Liver (tissue), 9 donors: ENCODE results near the gene NAALADL1. TPM values are rescaled to one million over a fixed set of nuclear protein-coding genes. Genes with fewer than 3 reads are reported as not detected.

Source experiments
- DNase-seq: peaks from one replicate; pipeline ENCODE4 v3.0.0-alpha.2; 2017; ENCODE audit warnings: low spot score
- H3K27ac ChIP-seq, 2 donors: one replicate each; pipeline ENCODE4 v1.7.0; 2013; ENCODE audit warnings: inconsistent platforms in 2 of 2, low read length in 2 of 2, control low read depth in 1 of 2, low read depth in 1 of 2, mild to moderate bottlenecking in 1 of 2
- H3K27me3 ChIP-seq, 4 donors: one replicate each; pipeline versions ENCODE4 v1.6.1 to v1.7.0; 2013; ENCODE audit warnings: low read length in 3 of 4, inconsistent platforms in 1 of 4, mild to moderate bottlenecking in 1 of 4, moderate library complexity in 1 of 4; ENCODE audit not compliant: control insufficient read depth in 4 of 4, insufficient read depth in 4 of 4
- H3K36me3 ChIP-seq, 4 donors: one replicate each; pipeline versions ENCODE4 v1.6.1 to v1.7.0; 2013; ENCODE audit warnings: low read length in 3 of 4, mild to moderate bottlenecking in 3 of 4, low read depth in 1 of 4, moderate library complexity in 1 of 4; ENCODE audit not compliant: control insufficient read depth in 4 of 4, insufficient read depth in 3 of 4
- H3K4me1 ChIP-seq, 4 donors: one replicate each; pipeline versions ENCODE4 v1.6.1 to v1.7.0; 2013; ENCODE audit warnings: low read length in 3 of 4, mild to moderate bottlenecking in 3 of 4, moderate library complexity in 1 of 4; ENCODE audit not compliant: control insufficient read depth in 4 of 4, insufficient read depth in 4 of 4
- H3K4me3 ChIP-seq, 3 donors: one replicate each; pipeline versions ENCODE4 v1.6.1 to v1.7.0; 2013; ENCODE audit warnings: low read length in 3 of 3, control low read depth in 1 of 3, low read depth in 1 of 3, mild to moderate bottlenecking in 1 of 3
- H3K9ac ChIP-seq, 2 donors: one replicate each; pipeline ENCODE4 v1.7.0; 2013; ENCODE audit warnings: low read length in 2 of 2, mild to moderate bottlenecking in 2 of 2, moderate library complexity in 2 of 2, control low read depth in 1 of 2, low read depth in 1 of 2
- H3K9me3 ChIP-seq, 4 donors: one replicate each; pipeline versions ENCODE4 v1.6.1 to v1.7.0; 2013; ENCODE audit warnings: low read length in 3 of 4; ENCODE audit not compliant: control insufficient read depth in 4 of 4
- ATF3 ChIP-seq: IDR thresholded peaks from 2 replicates; pipeline ENCODE4 v1.6.1; 2016; ENCODE audit warnings: antibody characterized with exemption
- CTCF ChIP-seq: fragments of 150-350 bp; IDR thresholded peaks from 2 replicates; pipeline ENCODE4 v1.5.1; 2017; ENCODE audit warnings: improper control_type of control experiment, low read depth, low read length; ENCODE audit not compliant: missing input control
- FOXA1 ChIP-seq: IDR thresholded peaks from 2 replicates; pipeline ENCODE4 v1.6.1; 2016; ENCODE audit warnings: antibody characterized with exemption
- GABPA ChIP-seq, 2 donors: IDR thresholded peaks in 1 of 2; conservative IDR thresholded peaks in 1 of 2; 2 replicates each; pipeline ENCODE4 v1.6.1; 2016; ENCODE audit warnings: antibody characterized with exemption in 2 of 2, mild to moderate bottlenecking in 1 of 2, moderate library complexity in 1 of 2
- HNF4A ChIP-seq, 2 donors: conservative IDR thresholded peaks; 2 replicates each; pipeline ENCODE4 v1.6.1; 2016; ENCODE audit warnings: antibody characterized with exemption in 2 of 2, mild to moderate bottlenecking in 2 of 2
- JUND ChIP-seq, 2 donors: IDR thresholded peaks; 2 replicates each; pipeline ENCODE4 v1.6.1; 2016; ENCODE audit warnings: antibody characterized with exemption in 2 of 2
- MAX ChIP-seq: IDR thresholded peaks from 2 replicates; pipeline ENCODE4 v1.6.1; 2016; ENCODE audit warnings: antibody characterized with exemption
- NR2F2 ChIP-seq: IDR thresholded peaks from 2 replicates; pipeline ENCODE4 v1.6.1; 2016; ENCODE audit warnings: antibody characterized with exemption
- RAD21 ChIP-seq, 2 donors: IDR thresholded peaks; 2 replicates each; pipeline ENCODE4 v1.6.1; 2016; ENCODE audit warnings: antibody characterized with exemption in 2 of 2, mild to moderate bottlenecking in 2 of 2
- REST ChIP-seq: IDR thresholded peaks from 2 replicates; pipeline ENCODE4 v1.6.1; 2016; ENCODE audit warnings: antibody characterized with exemption, mild to moderate bottlenecking
- RXRA ChIP-seq, 2 donors: IDR thresholded peaks; 2 replicates each; pipeline ENCODE4 v1.6.1; 2017 to 2018; ENCODE audit warnings: antibody characterized with exemption in 2 of 2, mild to moderate bottlenecking in 1 of 2
- SP1 ChIP-seq: IDR thresholded peaks from 2 replicates; pipeline ENCODE4 v1.6.1; 2018; ENCODE audit warnings: antibody characterized with exemption, mild to moderate bottlenecking
- TAF1 ChIP-seq: conservative IDR thresholded peaks from 2 replicates; pipeline ENCODE4 v1.6.1; 2016; ENCODE audit warnings: antibody characterized with exemption, mild to moderate bottlenecking
- ZBTB33 ChIP-seq: IDR thresholded peaks from 2 replicates; pipeline ENCODE4 v1.6.1; 2016; ENCODE audit warnings: antibody characterized with exemption
- WGBS: extraction: QIAGEN DNeasy Blood & Tissue Kit; methylation state at CpG from one replicate; pipeline ENCODE4 v1.1.7; 2013; 5-methylcytosine and 5-hydroxymethylcytosine counted together
- polyA plus RNA-seq, 2 donors: library from polyadenylated mRNA; stranded (reverse) in 1 of 2; unstranded in 1 of 2; fragments of 200-250 nt in 1 of 2; fragments of >200 nt in 1 of 2; fragmentation: Nextera tagmentation in 1 of 2; extraction: Ambion mirVana in 1 of 2; gene quantifications; one replicate each; pipeline versions ENCODE4 v1.2.1 to v1.2.3, GENCODE V29; 2013 to 2015
- total RNA-seq, 2 donors: library from RNA; depleted of rRNA; stranded (reverse); fragments of >200 nt; gene quantifications; one replicate each; pipeline ENCODE4 v1.2.3, GENCODE V29; 2014
- donor health status: healthy.
- donor health status: healthy.
- donor health status: healthy.
- donor health status: healthy.
- donor health status: healthy.

Gene NAALADL1
- total and polyA plus RNA-seq, 4 donors = 1.2 to 2.1 (median 1.6) TPM

- no peak overlapping the region for H3K27ac ChIP-seq
- WGBS = 92% methylated on average over 10 of the region's 10 CpGs
- no peaks in the 10 kb centered on the region for H3K9me3 ChIP-seq
- H3K4me1 ChIP-seq = no peaks in the 10 kb centered on the region
- no peaks in the 10 kb centered on the region for H3K36me3 ChIP-seq
- no peak overlapping the region for H3K9ac ChIP-seq
- TF ChIP-seq GABPA (IDR thresholded peaks at IDR 0.05 in 1 of 2, conservative IDR thresholded peaks at IDR 0.05 in 1 of 2) (no peak), RXRA (IDR thresholded peaks at IDR 0.05) (no peak), MAX (no peak), JUND (IDR thresholded peaks at IDR 0.05) (no peak), NR2F2 (no peak), ATF3 (no peak), TAF1 (no peak), FOXA1 (no peak), ZBTB33 (no peak)
- no peak for DNase-seq
- no peak overlapping the region for H3K4me3 ChIP-seq
- no peaks in the 10 kb centered on the region for H3K27me3 ChIP-seq
Observed at GRCh38 chr11:65067446-65067845, 9.1 kb upstream of the NAALADL1 start.

- no peaks in the 10 kb centered on the region for H3K9me3 ChIP-seq
- no peaks in the 10 kb centered on the region for H3K36me3 ChIP-seq
- no peak overlapping the region for H3K9ac ChIP-seq
- WGBS = 95% methylated on average over 4 of the region's 4 CpGs
- no peak overlapping the region for H3K27ac ChIP-seq
- no peaks in the 10 kb centered on the region for H3K4me1 ChIP-seq
- no peak overlapping the region for H3K4me3 ChIP-seq
- no peak for DNase-seq
- H3K27me3 ChIP-seq = no peaks in the 10 kb centered on the region
- TF ChIP-seq RAD21 (IDR thresholded peaks at IDR 0.05) (no peak), RXRA (IDR thresholded peaks at IDR 0.05) (no peak), REST (no peak)
Observed at GRCh38 chr11:65066805-65067291, 8.5 kb upstream of the NAALADL1 start.

- H3K9ac ChIP-seq = no peak overlapping the region
- H3K27ac ChIP-seq = no peak overlapping the region
- no peaks in the 10 kb centered on the region for H3K4me1 ChIP-seq
- no peak for DNase-seq
- H3K9me3 ChIP-seq = no peaks in the 10 kb centered on the region
- WGBS = 91% methylated on average over 11 of the region's 11 CpGs
- H3K36me3 ChIP-seq = no peaks in the 10 kb centered on the region
- no peaks in the 10 kb centered on the region for H3K27me3 ChIP-seq
- H3K4me3 ChIP-seq = no peak overlapping the region
- TF ChIP-seq CTCF (no peak), TAF1 (no peak), FOXA1 (no peak), SP1 (no peak), NR2F2 (no peak), JUND (IDR thresholded peaks at IDR 0.05) (no peak), ZBTB33 (no peak), HNF4A (conservative IDR thresholded peaks at IDR 0.05) (no peak)
Observed at GRCh38 chr11:65066315-65066714, 8.0 kb upstream of the NAALADL1 start.
